Ovary (tissue), 9 donors: ENCODE measurements around the gene SNX2. TPM values are rescaled to one million over a fixed set of nuclear protein-coding genes. Genes with fewer than 3 reads are reported as not detected.

Experiments used
- DNase-seq, 5 donors: peaks; one replicate each; pipeline ENCODE4 v3.0.0-alpha.2; 2019 to 2020
- H3K27ac ChIP-seq, 2 donors: fragments of 200-600 bp; one replicate each; pipeline versions ENCODE4 v1.5.1 to v1.8.0; 2019 to 2022
- H3K27me3 ChIP-seq: fragments of 200-600 bp; one replicate; pipeline ENCODE4 v1.8.0; 2022
- H3K36me3 ChIP-seq: fragments of 200-600 bp; sonication (generic); one replicate; pipeline ENCODE4 v1.5.1; 2019
- H3K4me1 ChIP-seq: one replicate; pipeline ENCODE4 v1.8.1; 2013; ENCODE audit warnings: mild to moderate bottlenecking, moderate library complexity; ENCODE audit not compliant: insufficient read depth
- H3K4me3 ChIP-seq: fragments of 200-600 bp; sonication (generic); one replicate; pipeline ENCODE4 v1.5.1; 2017
- H3K9me3 ChIP-seq, 2 donors: fragments of 200-600 bp in 1 of 2; sonication (generic) in 1 of 2; one replicate each; pipeline versions ENCODE4 v1.5.1 to v1.8.1; 2013 to 2019; ENCODE audit warnings: mild to moderate bottlenecking in 1 of 2, moderate library complexity in 1 of 2
- EP300 ChIP-seq: sonication (generic); formaldehyde crosslinking; IDR thresholded peaks from one replicate; pipeline ENCODE4 v1.6.1; 2017; ENCODE audit warnings: antibody characterized with exemption
- POLR2A ChIP-seq: fragments of 450-650 bp; IDR thresholded peaks from one replicate; pipeline ENCODE4 v1.6.1; 2017; ENCODE audit warnings: antibody characterized with exemption, mild to moderate bottlenecking, moderate library complexity
- WGBS, 3 donors: extraction: QIAGEN DNeasy Blood & Tissue Kit in 1 of 3; methylation state at CpG; one replicate each; pipeline versions ENCODE4 v1.1.5 to v1.1.7; 2013 to 2017; 5-methylcytosine and 5-hydroxymethylcytosine counted together
- intact Hi-C, 4 donors: fragments of 100-400 bp; cut with DNase I; formaldehyde crosslinking; loops; one replicate each; pipeline versions ENCODE4 v1.11.0 to v1.15.1; 2022 to 2023
- polyA plus RNA-seq, 2 donors: library from polyadenylated mRNA; stranded (reverse); fragments of 200-250 nt in 1 of 2; fragments of 350-450 nt in 1 of 2; fragmentation: Illumina TruSeq in 1 of 2; extraction: RNeasy Lipid Tissue Mini Kit (QIAGEN cat#74804) in 1 of 2; gene quantifications; one replicate each; pipeline ENCODE4 v1.2.3, GENCODE V29; 2013 to 2014
- total RNA-seq, 7 donors: library from RNA; depleted of rRNA in 2 of 7; stranded (reverse); fragments of >200 nt in 2 of 7; fragmentation: NEBNext Ultra II Directional in 3 of 7; extraction: Animal tissue kit (Norgen Biotek cat#: 25700) in 3 of 7; gene quantifications; one replicate each; pipeline versions ENCODE4 v1.1.0 to v1.2.4, GENCODE V29; 2016 to 2023
- TF ChIP-seq, protein P1 (sequence below), 3 donors: fragments of 450-650 bp in 2 of 3; fragments of 200-600 bp in 1 of 3; IDR thresholded peaks; one replicate each; pipeline versions ENCODE4 v1.5.1 to v1.8.0; 2016 to 2022; ENCODE audit warnings: antibody characterized with exemption in 3 of 3, mild to moderate bottlenecking in 1 of 3
- donor health status: DM: no; HTN: no; CAD: no; lungs with moderate emphysema.
- donor health status: DM: no; HTN: no; CAD: no.
- donor health status: Bipolar disorder and iron deficiency.
- donor health status: DM: yes; HTN: yes; CAD: no.
- donor health status: DM: no; HTN: no; CAD: no.
- donor health status: DM: yes; HTN: yes; CAD: no.

SNX2 gene
- total and polyA plus RNA-seq, 9 donors: 40.9 to 91.1 (median 76.5) TPM

DNA sequence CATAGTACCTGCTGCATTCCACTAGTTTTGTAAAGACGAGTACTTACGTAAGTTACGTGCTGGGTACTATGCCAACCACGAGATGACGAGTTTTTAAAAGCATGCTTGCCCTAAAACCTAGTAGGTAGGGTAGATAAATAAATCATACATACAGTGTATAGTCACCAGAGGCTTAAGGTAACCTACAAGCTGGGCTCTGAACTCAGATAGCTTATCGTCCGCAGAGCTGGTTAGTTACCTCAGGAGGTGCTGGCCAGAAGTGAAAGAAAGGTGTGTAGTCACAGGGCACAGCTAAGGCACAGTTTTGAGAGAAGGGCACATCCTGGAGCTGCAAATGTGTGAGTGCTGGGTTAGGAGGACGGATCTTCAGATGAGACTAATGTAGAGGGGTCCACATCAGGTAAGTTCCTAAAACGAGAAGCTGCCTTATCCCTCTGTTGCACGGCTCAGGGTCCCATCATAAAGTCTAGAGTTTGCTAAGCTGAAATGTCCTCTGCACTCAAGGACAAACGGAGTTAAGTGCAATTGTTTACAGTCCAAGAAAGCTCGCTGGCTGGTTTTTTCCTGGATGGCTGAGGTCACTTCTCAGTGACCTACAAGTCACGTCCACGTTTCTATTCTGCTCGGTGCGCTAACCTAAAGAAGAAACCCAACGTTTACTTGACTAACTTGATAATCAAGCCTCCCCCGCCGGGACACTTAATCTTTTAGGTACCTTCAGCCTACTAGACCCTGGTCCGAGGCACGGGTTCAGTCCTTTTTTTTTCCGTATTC is 69.4 kb downstream of the SNX2 start:
- no peak for DNase-seq
- 40 to 46% (median 40%) methylated on average over 22 of the region's 22 CpGs for WGBS, 3 donors
- Histone ChIP-seq H3K4me1 (peaks cover 2% of the 10 kb centered on the region), H3K9me3 (no peaks in the 10 kb centered on the region), H3K4me3 (peak overlapping the region; percentile 62), H3K27me3 (no peaks in the 10 kb centered on the region), H3K36me3 (no peaks in the 10 kb centered on the region), H3K27ac (peak overlapping the region in 1 of 2 donors; percentile 95)
- intact Hi-C loops: no loop called here
- TF ChIP-seq, protein P1, sequence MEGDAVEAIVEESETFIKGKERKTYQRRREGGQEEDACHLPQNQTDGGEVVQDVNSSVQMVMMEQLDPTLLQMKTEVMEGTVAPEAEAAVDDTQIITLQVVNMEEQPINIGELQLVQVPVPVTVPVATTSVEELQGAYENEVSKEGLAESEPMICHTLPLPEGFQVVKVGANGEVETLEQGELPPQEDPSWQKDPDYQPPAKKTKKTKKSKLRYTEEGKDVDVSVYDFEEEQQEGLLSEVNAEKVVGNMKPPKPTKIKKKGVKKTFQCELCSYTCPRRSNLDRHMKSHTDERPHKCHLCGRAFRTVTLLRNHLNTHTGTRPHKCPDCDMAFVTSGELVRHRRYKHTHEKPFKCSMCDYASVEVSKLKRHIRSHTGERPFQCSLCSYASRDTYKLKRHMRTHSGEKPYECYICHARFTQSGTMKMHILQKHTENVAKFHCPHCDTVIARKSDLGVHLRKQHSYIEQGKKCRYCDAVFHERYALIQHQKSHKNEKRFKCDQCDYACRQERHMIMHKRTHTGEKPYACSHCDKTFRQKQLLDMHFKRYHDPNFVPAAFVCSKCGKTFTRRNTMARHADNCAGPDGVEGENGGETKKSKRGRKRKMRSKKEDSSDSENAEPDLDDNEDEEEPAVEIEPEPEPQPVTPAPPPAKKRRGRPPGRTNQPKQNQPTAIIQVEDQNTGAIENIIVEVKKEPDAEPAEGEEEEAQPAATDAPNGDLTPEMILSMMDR (IDR thresholded peaks at IDR 0.05): no peak
- TF ChIP-seq POLR2A: no peak
- no peak for TF ChIP-seq EP300

DNA sequence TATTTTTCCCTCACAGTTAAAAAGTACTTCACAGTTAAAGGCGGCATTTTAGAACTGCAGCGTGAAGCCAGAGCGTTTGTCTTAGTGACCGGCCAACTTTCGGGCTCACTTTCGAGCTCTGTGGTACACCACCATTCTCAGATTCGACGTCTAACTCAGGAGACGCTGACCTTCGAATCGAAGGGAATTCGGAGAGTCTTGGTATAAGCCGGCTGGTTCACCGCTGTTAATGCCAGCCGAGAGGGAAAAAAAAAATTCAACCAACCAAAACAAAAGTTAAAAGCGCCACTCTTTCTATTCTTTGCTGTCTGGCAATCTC is 70.0 kb downstream of the SNX2 start:
- Histone ChIP-seq H3K27ac (peak overlapping the region in 1 of 2 donors; percentile 95), H3K9me3 (no peaks in the 10 kb centered on the region), H3K27me3 (no peaks in the 10 kb centered on the region), H3K4me3 (peak overlapping the region; percentile 62), H3K4me1 (peaks cover 2% of the 10 kb centered on the region), H3K36me3 (no peaks in the 10 kb centered on the region)
- no peak for DNase-seq
- intact Hi-C loops: no loop called here
- no peak for TF ChIP-seq POLR2A
- TF ChIP-seq, protein P1 (IDR thresholded peaks at IDR 0.05): no peak
- no peak for TF ChIP-seq EP300
- 0 to 2% (median 1%) methylated on average over 16 of the region's 16 CpGs for WGBS, 3 donors

DNA sequence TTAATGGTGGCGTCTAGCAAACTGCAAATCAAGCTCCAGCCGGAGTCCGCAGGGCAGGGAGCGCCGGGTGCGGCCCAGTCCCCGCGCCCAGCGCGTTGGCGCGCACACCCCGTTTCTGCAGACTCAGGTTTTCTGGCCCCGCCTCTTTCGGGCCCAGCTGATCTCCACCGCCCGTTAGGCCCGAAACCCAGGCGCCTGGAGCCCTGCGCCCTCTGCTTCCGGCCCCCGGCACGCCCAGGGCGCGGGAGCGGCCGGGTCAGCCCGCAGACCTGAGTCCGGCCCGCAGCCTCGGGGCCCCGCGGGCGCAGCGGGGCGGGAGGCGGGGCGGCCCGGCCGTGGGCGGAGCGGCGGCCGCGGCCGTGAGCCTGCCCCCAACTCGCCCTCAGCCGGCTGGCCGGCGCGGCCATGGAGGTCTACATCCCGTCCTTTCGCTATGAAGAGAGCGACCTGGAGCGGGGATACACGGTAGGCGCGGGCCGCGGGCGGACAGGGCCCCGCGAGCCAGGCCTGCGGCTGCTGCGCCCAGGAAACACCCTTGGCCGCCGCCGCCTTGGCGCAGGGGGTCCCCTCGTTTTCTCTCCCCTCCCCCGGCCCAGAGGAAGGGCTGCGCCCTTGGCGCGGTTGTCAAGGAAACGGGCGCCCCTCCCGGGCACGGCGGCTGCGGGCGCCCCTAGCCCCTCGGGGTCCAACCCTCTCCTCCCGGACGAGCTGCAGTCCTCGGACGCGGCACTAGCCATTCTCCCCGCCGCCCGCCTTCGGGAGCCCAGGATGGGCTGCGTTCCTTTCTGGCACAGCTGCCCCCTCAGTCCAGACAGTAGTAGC is 70.6 kb downstream of the SNX2 start, which contains the start of gene SNX24:
SNX24 (plus strand) TSS at position 385 of the 822 bp plus-strand sequence; CDS start at position 406, 21 bp downstream.
- H3K4me1 ChIP-seq: peaks cover 2% of the 10 kb centered on the region
- intact Hi-C loops: no loop called here
- H3K4me3 ChIP-seq: peak within 1 kb of the TSS; percentile 62
- H3K27ac ChIP-seq: peak within 1 kb of the TSS; percentile 87 to 95
- H3K9me3 ChIP-seq: no peaks in the 10 kb centered on the region
- peak; percentile 77 to 89 (median 83) for DNase-seq
- WGBS, 3 donors: 0% methylated on average over 60 to 92 of the region's 92 CpGs
- H3K27me3 ChIP-seq: no peaks in the 10 kb centered on the region
- TF ChIP-seq EP300 (no peak), POLR2A (peak; percentile 23)
- H3K36me3 ChIP-seq: no peaks in the 10 kb centered on the region

DNA sequence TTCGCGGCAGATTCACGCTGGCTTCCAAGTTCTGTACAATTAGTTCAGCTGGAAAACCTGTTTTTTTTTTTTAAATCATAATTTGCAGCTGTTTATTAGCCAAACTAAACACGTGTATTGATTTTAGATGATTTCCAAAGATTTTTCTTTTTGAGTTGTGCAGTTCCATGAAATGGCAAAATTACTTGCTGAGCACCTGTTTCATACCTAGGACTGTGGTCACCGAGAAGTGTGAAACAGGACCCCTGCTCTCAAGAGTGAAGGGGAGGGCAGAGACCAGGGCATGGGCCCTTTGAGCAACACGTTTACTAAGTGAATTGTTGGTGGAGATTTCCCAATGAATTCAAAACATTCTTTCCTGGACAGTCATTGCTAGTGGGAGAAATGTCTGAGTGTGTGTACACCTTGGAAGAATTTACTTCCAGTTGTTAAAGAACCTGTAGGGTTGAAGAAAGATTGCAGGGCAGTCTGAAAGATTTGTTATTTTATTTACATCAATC is 71.2 kb downstream of the SNX2 start:
- DNase-seq: no peak
- TF ChIP-seq POLR2A (no peak), EP300 (no peak)
- TF ChIP-seq, protein P1 (IDR thresholded peaks at IDR 0.05): no peak
- peaks cover 2% of the 10 kb centered on the region for H3K4me1 ChIP-seq
- peak overlapping the region; percentile 87 to 95 for H3K27ac ChIP-seq
- H3K27me3 ChIP-seq: no peaks in the 10 kb centered on the region
- no peaks in the 10 kb centered on the region for H3K36me3 ChIP-seq
- intact Hi-C loops: no loop called here
- WGBS, 3 donors: 0 to 2% (median 2%) methylated on average over 6 of the region's 6 CpGs
- H3K4me3 ChIP-seq: peak overlapping the region; percentile 62
- no peaks in the 10 kb centered on the region for H3K9me3 ChIP-seq
